Skeletal muscle satellite cell (primary cell): Measurements from ENCODE around the gene VOPP1.

Source experiments
- H3K27me3 ChIP-seq: 2 replicates; pipeline ENCODE4 v1.7.0; 2013; ENCODE audit warnings: low read length; ENCODE audit not compliant: control insufficient read depth, insufficient read depth
- H3K36me3 ChIP-seq: 2 replicates; pipeline ENCODE4 v1.7.0; 2013; ENCODE audit warnings: mild to moderate bottlenecking, control low read depth, low read length; ENCODE audit not compliant: insufficient read depth
- H3K4me1 ChIP-seq: 2 replicates; pipeline ENCODE4 v1.7.0; 2013; ENCODE audit warnings: low read length; ENCODE audit not compliant: control insufficient read depth, insufficient read depth
- H3K4me2 ChIP-seq: 2 replicates; pipeline ENCODE4 v1.7.0; 2013; ENCODE audit warnings: mild to moderate bottlenecking, low read length
- H3K4me3 ChIP-seq: 2 replicates; pipeline ENCODE4 v1.7.0; 2013; ENCODE audit warnings: low read length
- H3K9ac ChIP-seq: 2 replicates; pipeline ENCODE4 v1.7.0; 2013; ENCODE audit warnings: mild to moderate bottlenecking, low read depth, low read length, moderate library complexity
- H3K9me3 ChIP-seq: replicated peaks from 2 replicates; pipeline ENCODE4 v1.7.0; 2013; ENCODE audit warnings: mild to moderate bottlenecking, control low read depth, low read length

VOPP1 gene

DNA sequence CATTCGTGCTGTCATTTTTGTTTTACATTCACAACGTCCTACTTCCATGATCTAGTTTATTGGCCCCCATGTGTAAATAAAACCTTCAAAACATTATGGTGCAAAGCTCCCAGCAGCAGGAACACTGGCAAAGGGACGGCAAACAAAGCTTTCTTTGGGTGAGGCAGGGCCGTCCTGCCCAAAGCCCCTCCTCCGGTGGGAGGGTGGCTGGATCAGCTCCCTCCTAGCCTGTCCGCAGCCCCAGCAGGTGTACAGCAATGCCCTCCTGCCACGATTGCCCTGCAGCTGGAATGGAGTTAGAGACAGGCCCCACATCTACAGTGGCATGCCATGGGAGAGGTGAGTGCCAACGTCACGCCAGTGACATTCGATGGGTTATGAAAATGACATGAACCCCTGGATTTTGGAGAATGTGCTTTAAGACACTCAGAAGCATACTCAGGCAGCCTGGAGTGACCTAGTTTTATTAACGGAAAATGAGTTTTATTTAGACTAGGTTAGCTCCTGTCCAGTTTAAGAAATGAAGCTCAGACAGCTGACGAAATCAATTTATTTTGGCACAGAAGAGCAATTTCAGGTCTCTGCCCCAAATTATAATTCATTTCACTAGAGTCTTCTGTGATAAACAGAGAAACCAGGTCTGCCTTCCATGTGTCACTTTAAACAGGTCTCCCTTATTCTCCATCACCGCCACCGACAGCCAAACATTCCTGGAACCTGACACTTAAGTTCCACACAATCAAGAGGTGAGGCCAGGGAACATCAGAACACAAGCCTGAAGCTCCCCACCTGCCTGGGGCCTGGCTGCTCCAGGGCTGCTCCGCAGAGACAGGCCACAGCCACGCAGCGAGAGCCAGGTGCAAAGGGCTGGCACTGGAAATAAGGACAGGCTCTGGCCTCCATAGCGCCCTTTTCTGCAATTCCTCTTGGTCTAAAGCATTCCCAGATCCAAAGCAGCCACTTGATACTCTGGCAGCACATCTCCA is 50.1 kb downstream of the VOPP1 start:
- Histone ChIP-seq H3K4me3 (no peak overlapping the region), H3K4me1 (no peaks in the 10 kb centered on the region), H3K4me2 (no peak overlapping the region), H3K27me3 (no peaks in the 10 kb centered on the region), H3K9ac (no peak overlapping the region), H3K36me3 (peaks cover 26% of the 10 kb centered on the region), H3K9me3 (no peaks in the 10 kb centered on the region)

DNA sequence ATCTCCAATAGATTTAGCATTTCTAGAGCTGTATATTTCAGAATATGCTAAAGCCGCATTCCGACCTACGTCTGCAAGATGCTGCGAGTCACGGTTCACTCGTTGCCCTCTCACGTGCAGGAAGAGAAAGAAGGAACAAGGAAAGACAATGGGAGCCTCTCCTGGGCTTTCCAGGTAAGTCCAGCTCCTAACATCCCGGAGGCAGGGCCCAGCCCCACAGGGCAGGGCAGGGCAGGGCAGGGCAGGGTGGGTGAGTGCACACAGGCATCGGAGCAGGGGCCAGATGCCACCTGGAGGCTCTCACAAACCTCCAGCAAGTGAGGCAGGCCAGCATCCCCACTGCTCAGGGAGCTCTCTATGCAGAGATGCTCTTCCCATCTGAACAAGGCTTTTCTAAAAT is 50.8 kb downstream of the VOPP1 start:
- Histone ChIP-seq H3K4me1 (no peaks in the 10 kb centered on the region), H3K4me2 (no peak overlapping the region), H3K9ac (no peak overlapping the region), H3K9me3 (no peaks in the 10 kb centered on the region), H3K4me3 (no peak overlapping the region), H3K27me3 (no peaks in the 10 kb centered on the region), H3K36me3 (peaks cover 27% of the 10 kb centered on the region)

GRCh38 chr7:55520426-55521140 is 51.7 kb downstream of the VOPP1 start:
- Histone ChIP-seq H3K4me2 (no peak overlapping the region), H3K27me3 (no peaks in the 10 kb centered on the region), H3K36me3 (peaks cover 27% of the 10 kb centered on the region), H3K9me3 (no peaks in the 10 kb centered on the region), H3K4me1 (no peaks in the 10 kb centered on the region), H3K4me3 (no peak overlapping the region), H3K9ac (no peak overlapping the region)

DNA sequence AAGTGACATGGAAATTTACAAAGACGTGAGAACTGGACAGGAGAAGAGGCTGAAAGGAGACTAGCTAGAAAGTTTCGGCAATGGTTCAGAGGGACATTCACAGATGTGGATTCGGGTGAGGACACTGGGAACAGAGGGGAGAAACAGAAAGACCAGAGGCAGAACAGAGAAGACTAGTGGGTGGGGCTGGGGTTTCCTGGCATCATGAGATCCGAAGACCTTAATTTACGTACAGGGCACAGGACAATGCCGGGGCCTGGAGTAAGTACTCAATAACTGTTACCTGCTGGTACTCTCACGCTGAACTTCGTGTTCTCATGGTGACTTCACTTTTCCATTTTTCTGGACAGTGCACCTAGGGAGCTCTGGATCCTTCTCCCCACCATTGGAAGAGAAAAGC is 53.5 kb downstream of the VOPP1 start:
- Histone ChIP-seq H3K9me3 (no peaks in the 10 kb centered on the region), H3K9ac (no peak overlapping the region), H3K36me3 (peaks cover 34% of the 10 kb centered on the region), H3K27me3 (no peaks in the 10 kb centered on the region), H3K4me3 (no peak overlapping the region), H3K4me1 (no peaks in the 10 kb centered on the region), H3K4me2 (no peak overlapping the region)

- H3K36me3 ChIP-seq: peaks cover 34% of the 10 kb centered on the region
These were observed 54.2 kb downstream of the VOPP1 start for GRCh38 chr7:55517936-55518689.

DNA sequence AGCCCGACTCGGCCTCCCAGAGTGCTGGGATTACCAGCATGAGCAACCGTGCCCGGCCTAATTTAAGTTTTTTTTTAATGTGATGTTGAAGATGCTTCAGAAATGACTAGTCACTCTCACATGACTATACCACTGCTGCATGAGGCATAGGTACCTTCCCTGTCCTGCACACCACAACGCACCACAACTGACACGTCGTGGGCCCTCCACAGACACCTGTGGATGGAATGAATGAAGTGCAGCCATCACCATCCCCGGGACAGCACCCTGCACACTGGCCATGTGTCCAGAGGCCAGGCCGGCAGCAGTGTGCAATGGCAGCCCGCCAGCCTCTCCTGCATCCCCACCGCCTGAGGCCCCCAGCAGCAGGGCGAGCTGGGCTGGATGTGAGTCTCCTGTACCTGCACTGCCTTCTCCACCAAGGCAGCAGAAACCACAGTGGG is 55.1 kb downstream of the VOPP1 start:
- Histone ChIP-seq H3K4me1 (no peaks in the 10 kb centered on the region), H3K4me2 (no peak overlapping the region), H3K27me3 (no peaks in the 10 kb centered on the region), H3K4me3 (no peak overlapping the region), H3K9ac (no peak overlapping the region), H3K9me3 (no peaks in the 10 kb centered on the region), H3K36me3 (peaks cover 34% of the 10 kb centered on the region)

More at GRCh38 chr7:55517936-55518689, 54.2 kb downstream of the VOPP1 start:
- no peak overlapping the region for H3K4me3 ChIP-seq
- H3K4me2 ChIP-seq: no peak overlapping the region
- no peaks in the 10 kb centered on the region for H3K27me3 ChIP-seq
- H3K9me3 ChIP-seq: no peaks in the 10 kb centered on the region
- no peaks in the 10 kb centered on the region for H3K4me1 ChIP-seq
- H3K9ac ChIP-seq: no peak overlapping the region

DNA sequence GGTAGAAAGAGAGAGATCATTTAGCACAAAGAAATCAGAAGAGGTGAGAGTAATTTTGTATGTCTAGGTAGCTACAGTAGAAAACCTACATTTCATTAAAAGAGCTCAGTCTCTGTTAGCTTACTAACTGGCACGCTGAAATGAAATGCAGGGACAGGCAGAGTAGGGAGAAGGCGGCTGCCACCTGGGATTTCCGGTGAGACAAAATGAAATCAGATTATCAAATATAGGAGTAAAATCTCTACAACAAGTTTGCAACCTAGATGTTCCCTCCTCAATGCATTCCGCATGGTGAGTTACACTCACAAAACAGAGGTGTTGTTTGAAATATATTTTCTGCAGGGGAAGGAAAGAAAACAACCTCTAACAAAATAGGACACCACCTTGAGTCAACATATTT is 55.9 kb downstream of the VOPP1 start:
- Histone ChIP-seq H3K36me3 (peaks cover 34% of the 10 kb centered on the region), H3K9ac (no peak overlapping the region), H3K27me3 (no peaks in the 10 kb centered on the region), H3K4me1 (no peaks in the 10 kb centered on the region), H3K4me2 (no peak overlapping the region), H3K4me3 (no peak overlapping the region), H3K9me3 (no peaks in the 10 kb centered on the region)

DNA sequence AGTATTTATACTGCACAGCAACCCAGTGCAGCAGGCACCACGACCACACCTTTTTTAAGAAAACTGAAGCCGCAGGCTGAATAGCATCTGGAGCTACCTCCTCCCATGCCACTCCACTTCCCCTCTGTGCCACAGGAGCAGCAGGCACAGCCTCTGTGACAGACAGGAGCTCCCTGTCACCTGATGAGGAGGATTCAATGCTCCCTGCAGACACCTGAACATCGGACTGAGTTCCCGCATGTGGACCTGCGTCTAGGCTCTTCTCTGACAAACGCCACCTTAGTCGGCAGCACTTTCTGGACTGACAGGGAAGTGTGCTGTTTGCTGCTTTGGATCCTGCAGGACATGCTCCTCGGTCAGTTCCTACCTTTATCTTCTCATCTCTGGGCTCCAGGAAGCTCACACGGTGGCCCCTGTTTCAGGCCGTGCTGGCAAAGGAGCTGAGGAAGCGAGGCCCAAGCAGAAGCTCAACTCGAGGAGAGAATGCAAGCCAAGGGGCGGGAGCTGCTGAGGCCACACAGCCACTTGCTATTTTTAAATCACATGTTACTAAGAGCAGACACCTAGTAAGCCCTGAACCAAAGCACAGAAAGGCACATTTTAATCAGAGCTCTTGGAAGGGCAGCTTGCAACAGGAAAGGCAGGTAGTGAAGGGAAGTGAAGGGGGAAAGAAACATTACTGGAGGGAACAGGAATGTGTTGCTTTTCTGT is 56.6 kb downstream of the VOPP1 start:
- Histone ChIP-seq H3K36me3 (peaks cover 33% of the 10 kb centered on the region), H3K27me3 (no peaks in the 10 kb centered on the region), H3K9ac (no peak overlapping the region), H3K4me1 (no peaks in the 10 kb centered on the region), H3K4me3 (no peak overlapping the region), H3K9me3 (no peaks in the 10 kb centered on the region), H3K4me2 (no peak overlapping the region)

GRCh38 chr7:55514546-55515265 is 57.6 kb downstream of the VOPP1 start:
- no peaks in the 10 kb centered on the region for H3K27me3 ChIP-seq
- H3K36me3 ChIP-seq: peaks cover 27% of the 10 kb centered on the region
- no peak overlapping the region for H3K4me3 ChIP-seq
- H3K9me3 ChIP-seq: no peaks in the 10 kb centered on the region
- no peak overlapping the region for H3K9ac ChIP-seq
- no peak overlapping the region for H3K4me2 ChIP-seq
- H3K4me1 ChIP-seq: peaks cover under 1% of the 10 kb centered on the region

GRCh38 chr7:55513868-55514267 is 58.4 kb downstream of the VOPP1 start:
- no peak overlapping the region for H3K4me3 ChIP-seq
- H3K4me2 ChIP-seq: no peak overlapping the region
- H3K36me3 ChIP-seq: peaks cover 22% of the 10 kb centered on the region
- H3K4me1 ChIP-seq: peaks cover 9% of the 10 kb centered on the region
- H3K9ac ChIP-seq: no peak overlapping the region
- no peaks in the 10 kb centered on the region for H3K9me3 ChIP-seq
- H3K27me3 ChIP-seq: no peaks in the 10 kb centered on the region
